Measurements from ENCODE around the gene CRIP2.

DNA sequence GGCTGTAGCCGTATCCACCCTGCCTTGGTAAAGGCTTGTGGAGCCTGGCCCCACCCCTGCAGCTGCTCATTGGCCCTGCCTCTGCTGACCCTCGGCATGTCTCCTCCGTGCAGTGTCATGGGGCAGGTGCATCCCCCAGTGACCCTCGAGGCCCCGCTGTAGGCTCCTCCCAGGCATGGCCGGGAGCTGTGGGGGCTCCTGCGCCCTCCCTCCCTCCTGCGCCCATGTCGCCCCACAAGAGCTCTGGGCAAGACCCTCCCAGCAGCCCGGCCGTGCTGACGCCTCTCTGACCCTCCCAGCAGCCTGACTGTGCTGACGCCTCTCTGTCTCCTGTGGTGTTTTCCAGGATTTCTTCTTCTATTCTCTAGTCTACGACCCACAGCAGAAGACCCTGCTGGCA is 20.8 kb upstream of the CRIP2 start:
- TF ChIP-seq, protein P1, sequence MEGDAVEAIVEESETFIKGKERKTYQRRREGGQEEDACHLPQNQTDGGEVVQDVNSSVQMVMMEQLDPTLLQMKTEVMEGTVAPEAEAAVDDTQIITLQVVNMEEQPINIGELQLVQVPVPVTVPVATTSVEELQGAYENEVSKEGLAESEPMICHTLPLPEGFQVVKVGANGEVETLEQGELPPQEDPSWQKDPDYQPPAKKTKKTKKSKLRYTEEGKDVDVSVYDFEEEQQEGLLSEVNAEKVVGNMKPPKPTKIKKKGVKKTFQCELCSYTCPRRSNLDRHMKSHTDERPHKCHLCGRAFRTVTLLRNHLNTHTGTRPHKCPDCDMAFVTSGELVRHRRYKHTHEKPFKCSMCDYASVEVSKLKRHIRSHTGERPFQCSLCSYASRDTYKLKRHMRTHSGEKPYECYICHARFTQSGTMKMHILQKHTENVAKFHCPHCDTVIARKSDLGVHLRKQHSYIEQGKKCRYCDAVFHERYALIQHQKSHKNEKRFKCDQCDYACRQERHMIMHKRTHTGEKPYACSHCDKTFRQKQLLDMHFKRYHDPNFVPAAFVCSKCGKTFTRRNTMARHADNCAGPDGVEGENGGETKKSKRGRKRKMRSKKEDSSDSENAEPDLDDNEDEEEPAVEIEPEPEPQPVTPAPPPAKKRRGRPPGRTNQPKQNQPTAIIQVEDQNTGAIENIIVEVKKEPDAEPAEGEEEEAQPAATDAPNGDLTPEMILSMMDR (IDR thresholded peaks at IDR 0.05), result no peak
- TF ChIP-seq EZH2 (IDR thresholded peaks at IDR 0.05; ENCODE audit: borderline replicate concordance, insufficient read depth, low read depth, low read length, poor library complexity, severe bottlenecking), result no peak

All from B cell (primary cell).